Thoracic aorta (tissue), 2 donors: ENCODE data around the gene AP1B1. TPM values are rescaled to one million over a fixed set of nuclear protein-coding genes. Genes with fewer than 3 reads are reported as not detected.

ENCODE experiments used
- ATAC-seq: fragments of 150-250 bp; one replicate; pipeline ENCODE4 v1.8.0; 2017; ENCODE audit warnings: low read depth; ENCODE audit not compliant: insufficient number of reproducible peaks, low FRiP score
- DNase-seq: peaks from one replicate; pipeline ENCODE4 v3.0.0-alpha.2; 2020; ENCODE audit warnings: low spot score
- H3K27ac ChIP-seq, 2 donors: fragments of 200-600 bp; sonication (generic); 1 replicate in 1 of 2; 2 replicates in 1 of 2; pipeline ENCODE4 v1.5.1; 2016; ENCODE audit warnings: mild to moderate bottlenecking in 2 of 2, moderate library complexity in 2 of 2
- H3K27me3 ChIP-seq: fragments of 200-600 bp; sonication (generic); replicated peaks from 2 replicates; pipeline ENCODE4 v1.6.0; 2016; ENCODE audit warnings: mild to moderate bottlenecking; ENCODE audit not compliant: insufficient read depth
- H3K36me3 ChIP-seq: fragments of 200-600 bp; sonication (generic); one replicate; pipeline ENCODE4 v1.5.1; 2016
- H3K4me1 ChIP-seq, 2 donors: fragments of 200-600 bp; sonication (generic); 1 replicate in 1 of 2; 2 replicates in 1 of 2; pipeline versions ENCODE4 v1.5.1 to v1.6.0; 2016; ENCODE audit warnings: low read depth in 2 of 2, mild to moderate bottlenecking in 1 of 2; ENCODE audit not compliant: control insufficient read depth in 1 of 2
- H3K4me3 ChIP-seq: fragments of 200-600 bp; sonication (generic); 2 replicates; pipeline ENCODE4 v1.5.1; 2016; ENCODE audit warnings: mild to moderate bottlenecking
- H3K9me3 ChIP-seq: fragments of 200-600 bp; sonication (generic); 2 replicates; pipeline ENCODE4 v1.5.1; 2016
- CTCF ChIP-seq: fragments of 200-600 bp; sonication (generic); IDR thresholded peaks from one replicate; pipeline ENCODE4 v1.5.1; 2019; ENCODE audit warnings: antibody characterized with exemption
- total RNA-seq, 2 donors: library from RNA; depleted of rRNA; stranded (reverse); fragments of >200 nt; gene quantifications; one replicate each; pipeline versions ENCODE4 v1.1.0 to v1.2.3, GENCODE V29; 2016

AP1B1 gene
- total RNA-seq, 2 donors from 2014 or later: 59.5 to 73.1 TPM

- no peak for ATAC-seq
- no peak for DNase-seq
- Histone ChIP-seq H3K9me3 (no peaks in the 10 kb centered on the region), H3K27ac (peak overlapping the region in 1 of 2 donors; percentile 83), H3K4me1 (peaks cover 17 to 39% of the 10 kb centered on the region in 2 donors), H3K27me3 (no peaks in the 10 kb centered on the region), H3K36me3 (no peaks in the 10 kb centered on the region), H3K4me3 (no peak overlapping the region)
- TF ChIP-seq CTCF: no peak
These were observed 2.6 kb downstream of the AP1B1 start for GRCh38 chr22:29385748-29386147.

- ATAC-seq: no peak
- no peaks in the 10 kb centered on the region for H3K36me3 ChIP-seq
- H3K27ac ChIP-seq: no peak overlapping the region
- no peaks in the 10 kb centered on the region for H3K27me3 ChIP-seq
- no peak for TF ChIP-seq CTCF
- DNase-seq: no peak
- H3K4me3 ChIP-seq: no peak overlapping the region
- peaks cover 17 to 39% of the 10 kb centered on the region in 2 donors for H3K4me1 ChIP-seq
- no peaks in the 10 kb centered on the region for H3K9me3 ChIP-seq
These were observed 3.1 kb downstream of the AP1B1 start for GRCh38 chr22:29385151-29385704.

DNA sequence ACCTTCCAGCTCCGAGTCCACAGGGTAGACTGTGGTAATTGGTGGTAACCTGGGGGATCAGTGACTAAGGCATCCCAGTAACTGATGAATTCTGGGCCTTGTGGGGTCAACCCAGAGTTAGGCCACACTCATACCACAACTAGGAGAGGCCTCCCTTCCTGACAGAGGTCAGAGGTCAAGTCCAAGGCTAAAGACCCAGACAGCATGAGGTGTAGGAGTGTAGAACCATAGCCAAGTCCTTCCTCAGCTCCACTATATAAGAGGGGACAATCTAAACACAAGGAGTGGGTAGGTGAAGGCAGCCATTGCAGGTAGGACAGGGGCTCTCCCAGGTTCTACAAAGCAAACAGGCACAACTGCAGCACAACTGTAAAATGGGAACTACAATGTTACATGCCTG is 4.6 kb downstream of the AP1B1 start:
- no peaks in the 10 kb centered on the region for H3K9me3 ChIP-seq
- no peaks in the 10 kb centered on the region for H3K27me3 ChIP-seq
- DNase-seq (no peak), ATAC-seq (no peak)
- peaks cover 12 to 34% of the 10 kb centered on the region in 2 donors for H3K4me1 ChIP-seq
- no peaks in the 10 kb centered on the region for H3K36me3 ChIP-seq
- H3K4me3 ChIP-seq: no peak overlapping the region
- no peak overlapping the region for H3K27ac ChIP-seq
- TF ChIP-seq CTCF: no peak

GRCh38 chr22:29382580-29383302 is 5.6 kb downstream of the AP1B1 start:
- Histone ChIP-seq H3K9me3 (no peaks in the 10 kb centered on the region), H3K27ac (no peak overlapping the region), H3K4me3 (no peak overlapping the region), H3K4me1 (peaks cover 11 to 30% of the 10 kb centered on the region in 2 donors), H3K27me3 (no peaks in the 10 kb centered on the region), H3K36me3 (no peaks in the 10 kb centered on the region)
- TF ChIP-seq CTCF: no peak
- no peak for ATAC-seq
- DNase-seq: no peak

DNA sequence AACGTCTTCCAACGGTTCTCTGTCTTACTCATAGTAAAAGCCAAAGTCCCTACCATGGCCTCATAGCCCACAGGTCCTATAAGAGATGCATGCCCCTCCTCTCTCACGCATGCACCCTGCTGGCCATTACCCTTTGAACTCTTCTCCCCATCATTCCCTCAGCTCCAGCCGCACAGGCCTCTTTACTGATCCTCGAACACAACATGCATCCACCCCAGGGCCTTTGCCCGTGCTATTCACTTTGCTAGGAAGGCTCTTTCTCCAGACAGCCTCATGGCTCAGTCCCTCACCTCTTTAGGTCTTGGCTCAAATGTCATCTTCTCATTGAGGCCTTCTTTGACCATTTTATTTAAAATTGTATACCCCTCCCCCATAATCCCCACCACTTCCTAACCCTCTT is 7.5 kb downstream of the AP1B1 start:
- no peak overlapping the region for H3K27ac ChIP-seq
- TF ChIP-seq CTCF: no peak
- H3K4me3 ChIP-seq: no peak overlapping the region
- no peaks in the 10 kb centered on the region for H3K27me3 ChIP-seq
- ATAC-seq (no peak), DNase-seq (no peak)
- H3K36me3 ChIP-seq: peaks cover 7% of the 10 kb centered on the region
- H3K9me3 ChIP-seq: no peaks in the 10 kb centered on the region
- peaks cover 0 to 14% of the 10 kb centered on the region in 2 donors for H3K4me1 ChIP-seq
